PFSK-1 (cell line): ENCODE results near the gene CDAN1.

ENCODE experiments used
- FOXP2 ChIP-seq: optimal IDR thresholded peaks from 2 replicates; pipeline ENCODE3; 2011; ENCODE audit warnings: borderline replicate concordance, control low read depth, inconsistent platforms; ENCODE audit not compliant: insufficient read depth; ENCODE audit errors: extremely low read length, extremely low read depth
- POLR2AphosphoS5 ChIP-seq: IDR thresholded peaks from 2 replicates; pipeline ENCODE4 v1.6.1; 2012; ENCODE audit warnings: low read depth, mild to moderate bottlenecking, control low read depth, low read length, moderate library complexity
- REST ChIP-seq, 2 experiments: IDR thresholded peaks; 2 replicates each; pipeline versions ENCODE4 v1.6.1 to v1.8.0; 2011 to 2012; ENCODE audit warnings: low read depth in 2 of 2, low read length in 2 of 2, control low read depth in 1 of 2, inconsistent platforms in 1 of 2, mild to moderate bottlenecking in 1 of 2, moderate library complexity in 1 of 2; ENCODE audit not compliant: insufficient read depth in 1 of 2
- SIN3A ChIP-seq: IDR thresholded peaks from 2 replicates; pipeline ENCODE4 v1.6.1; 2012; ENCODE audit warnings: mild to moderate bottlenecking, low read length, moderate library complexity, borderline replicate concordance; ENCODE audit not compliant: insufficient read depth
- TAF1 ChIP-seq: IDR thresholded peaks from 2 replicates; pipeline ENCODE4 v1.6.1; 2012; ENCODE audit warnings: low read length, control low read depth, borderline replicate concordance; ENCODE audit not compliant: insufficient read depth

Gene CDAN1

GRCh38 chr15:42675021-42675420 lies 61.9 kb downstream of the CDAN1 start:
- TF ChIP-seq POLR2AphosphoS5: no peak

- TF ChIP-seq TAF1 (no peak), REST (IDR thresholded peaks at IDR 0.05; ENCODE audit: insufficient read depth in 1 of 2, low read depth in 2 of 2, low read length in 2 of 2) (no peak), FOXP2 (no peak), SIN3A (no peak), POLR2AphosphoS5 (no peak)
These were observed 62.5 kb downstream of the CDAN1 start for GRCh38 chr15:42674472-42674871.
